Natural killer cell treated with Interleukin-12 subunit alpha and Interleukin-12 subunit beta and Interleukin-15 and Interleukin-18, amount 100 ng/mL, for 72 hours (primary cell): ENCODE data around the gene AHSP. TPM values are rescaled to one million over a fixed set of nuclear protein-coding genes. Genes with fewer than 3 reads are reported as not detected.
"Not testable (repeated sequence)": the region's sequence is repeated elsewhere in the genome, so short reads cannot be mapped to it uniquely, and the experiment has no call there.

ENCODE experiments used
- ATAC-seq, 2 donors: fragments of 150-1000 bp; cut with Tn5 transposase in 1 of 2; sonication (Bioruptor Pico), chemical (Tn5 transposase) in 1 of 2; 2 replicates each; pipeline ENCODE4 v1.10.0; 2021
- DNase-seq: peaks from one replicate; pipeline ENCODE4 v3.0.0; 2022; ENCODE audit warnings: low spot score
- H3K27ac Mint-ChIP-seq, 2 donors: 1 replicate in 1 of 2; 2 replicates in 1 of 2; pipeline ENCODE4 v1.8.0; 2022; ENCODE audit warnings: mixed read lengths in 2 of 2, mild to moderate bottlenecking in 1 of 2, moderate library complexity in 1 of 2
- H3K27me3 Mint-ChIP-seq, 2 donors: 1 replicate in 1 of 2; 2 replicates in 1 of 2; pipeline ENCODE4 v1.8.0; 2022; ENCODE audit warnings: mixed read lengths in 2 of 2
- H3K36me3 Mint-ChIP-seq: one replicate; pipeline ENCODE4 v1.8.0; 2022; ENCODE audit warnings: mixed read lengths
- H3K4me1 Mint-ChIP-seq, 2 donors: 1 replicate in 1 of 2; 2 replicates in 1 of 2; pipeline ENCODE4 v1.8.0; 2022; ENCODE audit warnings: low read depth in 2 of 2, mixed read lengths in 2 of 2, mild to moderate bottlenecking in 1 of 2
- H3K4me3 Mint-ChIP-seq: one replicate; pipeline ENCODE4 v1.8.0; 2022; ENCODE audit warnings: mixed read lengths
- H3K9me3 Mint-ChIP-seq: 2 replicates; pipeline ENCODE4 v1.8.0; 2022; ENCODE audit warnings: mixed read lengths
- total RNA-seq, 2 donors: library from RNA; stranded (reverse); gene quantifications; one replicate each; pipeline ENCODE4 v1.2.3, GENCODE V29; 2022

Gene AHSP
- total RNA-seq, 2 donors from 2014 or later = not detected

- Mint-ChIP-seq H3K4me3 (no peak overlapping the region), H3K9me3 (no peaks in the 10 kb centered on the region), H3K4me1 (peaks cover 0 to 3% of the 10 kb centered on the region in 2 donors), H3K36me3 (no peaks in the 10 kb centered on the region), H3K27ac (no peak overlapping the region), H3K27me3 (peaks cover 13 to 17% of the 10 kb centered on the region in 2 donors)
- DNase-seq = no peak
- ATAC-seq = no peak
Observed at GRCh38 chr16:31529937-31530312, 2.2 kb downstream of the AHSP start.

DNA sequence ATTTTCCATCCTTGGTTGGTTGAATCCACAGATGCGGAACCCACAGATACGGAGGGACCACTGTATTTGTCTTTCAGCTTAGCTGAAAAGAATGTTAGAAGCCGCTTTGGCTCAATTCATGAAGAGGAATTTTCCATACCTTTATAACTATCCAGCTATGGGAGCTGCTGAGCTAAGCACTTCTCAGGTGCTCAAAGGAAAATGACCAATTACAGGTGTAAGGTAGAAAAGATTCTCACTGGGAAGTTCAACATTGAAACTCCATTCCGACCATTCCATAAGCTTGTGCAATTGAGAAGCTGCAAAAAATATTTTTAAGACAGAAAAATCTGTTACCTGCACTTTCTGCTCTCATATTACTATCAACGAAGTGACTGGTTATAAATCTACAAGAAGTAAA lies 2.7 kb downstream of the AHSP start:
- no peaks in the 10 kb centered on the region for H3K9me3 Mint-ChIP-seq
- H3K4me1 Mint-ChIP-seq = peaks cover 0 to 3% of the 10 kb centered on the region in 2 donors
- H3K27me3 Mint-ChIP-seq = peaks cover 13 to 17% of the 10 kb centered on the region in 2 donors
- H3K4me3 Mint-ChIP-seq = no peak overlapping the region
- DNase-seq (no peak), ATAC-seq (no peak)
- H3K27ac Mint-ChIP-seq = no peak overlapping the region
- no peaks in the 10 kb centered on the region for H3K36me3 Mint-ChIP-seq

DNA sequence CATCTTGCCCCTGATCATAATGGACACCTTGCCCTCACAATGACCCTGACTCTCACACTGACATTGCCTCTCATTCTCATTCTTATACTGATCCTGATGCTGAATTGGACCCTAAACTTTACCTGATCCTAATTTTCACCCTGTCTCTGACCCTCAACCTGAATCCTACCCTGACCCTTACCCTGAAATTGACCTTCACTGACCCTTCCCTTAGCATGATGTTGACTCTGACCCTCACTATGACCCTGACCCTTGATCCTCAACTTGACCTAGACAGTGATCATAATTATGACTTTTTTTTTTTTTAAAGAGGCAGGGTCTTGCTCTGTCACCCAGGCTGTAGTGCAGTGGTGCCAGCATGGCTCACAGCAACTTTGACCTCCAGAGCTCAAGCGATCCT lies 3.4 kb downstream of the AHSP start:
- peaks cover 0 to 3% of the 10 kb centered on the region in 2 donors for H3K4me1 Mint-ChIP-seq
- H3K4me3 Mint-ChIP-seq = no peak overlapping the region
- peaks cover 17% of the 10 kb centered on the region in 2 donors for H3K27me3 Mint-ChIP-seq
- H3K9me3 Mint-ChIP-seq = no peaks in the 10 kb centered on the region
- H3K36me3 Mint-ChIP-seq = no peaks in the 10 kb centered on the region
- H3K27ac Mint-ChIP-seq = no peak overlapping the region
- ATAC-seq = peak in 1 of 2 donors; percentile 6
- DNase-seq = no peak

DNA sequence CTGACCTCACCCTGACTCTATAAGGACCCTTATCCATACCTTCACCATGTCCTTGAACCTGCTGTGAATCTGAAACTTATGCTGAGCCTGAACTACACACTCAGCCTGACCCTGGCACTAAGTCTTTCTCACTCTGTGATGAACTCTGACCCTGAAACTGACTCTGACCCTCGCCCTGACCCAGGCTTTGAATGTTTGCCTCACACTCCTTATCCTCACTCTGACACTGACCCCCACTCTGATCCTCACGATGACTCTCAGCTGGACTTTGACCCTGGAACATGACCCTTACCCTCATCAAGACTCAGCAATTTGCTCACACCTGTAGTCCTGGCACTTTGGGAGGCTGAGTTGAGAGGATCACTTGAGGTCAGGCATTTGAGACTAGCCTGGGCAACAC lies 4.4 kb downstream of the AHSP start:
- Mint-ChIP-seq H3K9me3 (no peaks in the 10 kb centered on the region), H3K27me3 (peaks cover 17% of the 10 kb centered on the region in 2 donors)
- ATAC-seq = no peak

DNA sequence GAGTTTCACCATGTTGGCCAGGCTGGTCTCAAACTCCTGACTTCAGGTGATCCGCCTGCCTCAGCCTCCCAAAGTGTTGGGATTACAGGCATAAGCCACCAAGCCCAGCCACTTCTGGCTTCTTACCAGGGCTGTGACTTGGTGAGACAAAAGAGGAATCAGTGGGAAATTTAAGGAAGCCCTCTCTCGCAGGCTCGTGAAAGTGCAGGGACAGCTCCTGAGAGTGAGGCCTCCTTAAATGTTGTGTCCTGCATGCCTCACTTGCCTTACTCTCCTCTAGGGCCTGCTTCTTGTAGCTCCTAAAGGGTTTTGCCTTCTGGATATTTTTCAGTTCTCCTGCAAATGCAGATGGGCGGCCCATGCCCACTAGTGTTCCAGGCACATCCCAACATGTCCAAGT lies 5.2 kb downstream of the AHSP start:
- Mint-ChIP-seq H3K9me3 (no peaks in the 10 kb centered on the region), H3K4me1 (peaks cover 0 to 3% of the 10 kb centered on the region in 2 donors), H3K27ac (no peak overlapping the region), H3K27me3 (peaks cover 14 to 16% of the 10 kb centered on the region in 2 donors), H3K36me3 (no peaks in the 10 kb centered on the region), H3K4me3 (no peak overlapping the region)
- DNase-seq (no peak), ATAC-seq (no peak)

More for the DNA sequence above, 4.4 kb downstream of the AHSP start:
- H3K27ac Mint-ChIP-seq = no peak overlapping the region
- no peaks in the 10 kb centered on the region for H3K36me3 Mint-ChIP-seq
- peaks cover 0 to 3% of the 10 kb centered on the region in 2 donors for H3K4me1 Mint-ChIP-seq
- no peak overlapping the region for H3K4me3 Mint-ChIP-seq
- no peak for DNase-seq

DNA sequence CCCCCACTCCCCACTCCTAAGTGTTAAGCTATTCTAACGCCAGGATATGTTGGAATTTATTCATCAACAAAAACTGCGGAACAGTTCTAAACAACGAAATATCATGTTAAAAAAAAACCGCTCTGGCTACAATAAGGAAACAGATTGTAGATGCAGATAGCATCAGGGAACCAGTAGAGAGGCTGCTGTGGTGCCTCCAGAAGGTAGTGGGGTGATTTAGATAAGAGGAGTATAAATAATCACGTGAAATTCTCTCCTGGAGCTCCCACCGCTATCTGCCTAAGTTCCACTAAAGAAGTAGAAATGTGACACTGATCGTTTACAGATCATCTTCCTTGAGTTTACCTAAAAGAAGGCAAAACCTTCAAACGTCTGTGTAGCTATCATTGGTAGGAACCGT lies 8.0 kb downstream of the AHSP start:
- no peak overlapping the region for H3K27ac Mint-ChIP-seq
- no peaks in the 10 kb centered on the region for H3K9me3 Mint-ChIP-seq
- H3K4me3 Mint-ChIP-seq = no peak overlapping the region

DNA sequence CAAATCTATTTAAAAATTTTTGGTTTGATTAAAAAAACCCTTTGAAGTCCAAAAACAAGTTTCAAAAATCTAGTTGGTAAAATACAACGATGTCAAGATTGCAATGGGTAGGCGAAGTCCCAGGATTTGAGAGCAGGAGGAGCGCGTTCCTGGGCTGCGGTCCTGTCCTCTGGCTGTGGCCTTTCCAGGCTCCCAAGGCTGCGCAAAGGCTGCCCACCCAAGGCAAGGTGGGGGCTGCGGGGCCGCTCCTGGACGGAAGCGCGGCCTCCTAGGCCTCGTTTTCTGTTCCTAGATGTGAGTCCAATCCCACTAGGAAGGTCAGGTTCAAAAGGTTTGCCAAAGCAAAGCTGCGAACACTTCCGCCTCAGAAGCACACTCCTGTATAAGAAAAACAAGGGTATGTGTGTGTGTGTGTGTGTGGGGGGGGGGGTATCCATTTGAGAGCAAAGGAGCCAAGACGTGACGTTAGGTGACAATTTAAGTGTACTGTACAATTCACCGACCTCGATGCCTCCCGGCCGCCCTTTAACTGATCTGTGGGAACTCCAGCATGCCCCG lies 9.2 kb downstream of the AHSP start:
- Mint-ChIP-seq H3K4me1 (peaks cover 0 to 3% of the 10 kb centered on the region in 2 donors), H3K27me3 (peaks cover 17 to 25% of the 10 kb centered on the region in 2 donors), H3K4me3 (no peak overlapping the region), H3K27ac (no peak overlapping the region), H3K36me3 (peaks cover 5% of the 10 kb centered on the region), H3K9me3 (no peaks in the 10 kb centered on the region)
- no peak for ATAC-seq
- DNase-seq = no peak

More for the DNA sequence above, 8.0 kb downstream of the AHSP start:
- H3K27me3 Mint-ChIP-seq = peaks cover 16 to 22% of the 10 kb centered on the region in 2 donors
- DNase-seq (no peak), ATAC-seq (no peak)
- peaks cover 4% of the 10 kb centered on the region for H3K36me3 Mint-ChIP-seq
- H3K4me1 Mint-ChIP-seq = peaks cover 0 to 3% of the 10 kb centered on the region in 2 donors

- H3K4me1 Mint-ChIP-seq = peaks cover 0 to 3% of the 10 kb centered on the region in 2 donors
- DNase-seq (no peak), ATAC-seq (peak in 1 of 2 donors; percentile 31)
- H3K9me3 Mint-ChIP-seq = peaks cover 4% of the 10 kb centered on the region
- H3K27ac Mint-ChIP-seq = no peak overlapping the region
- peak overlapping the region; percentile 50 for H3K4me3 Mint-ChIP-seq
- peaks cover 24 to 29% of the 10 kb centered on the region in 2 donors for H3K27me3 Mint-ChIP-seq
- peaks cover 11% of the 10 kb centered on the region for H3K36me3 Mint-ChIP-seq
Observed at GRCh38 chr16:31537362-31538242, 9.9 kb downstream of the AHSP start.

DNA sequence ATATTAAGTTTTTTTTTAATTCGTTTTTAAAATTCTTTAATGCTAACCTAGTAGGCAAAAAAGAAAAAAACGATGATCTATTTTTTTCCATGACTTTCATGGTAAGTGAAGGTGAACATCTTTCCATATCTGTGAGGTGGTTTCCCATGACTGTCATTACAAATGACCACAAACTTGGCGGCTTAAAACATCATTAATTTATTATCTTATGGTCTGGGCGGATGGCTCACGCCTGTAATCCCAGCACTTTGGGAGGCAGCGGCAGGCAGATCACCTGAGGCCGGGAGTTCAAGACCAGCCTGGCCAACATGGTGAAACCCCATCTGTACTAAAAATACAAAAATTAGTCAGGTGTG lies 10.5 kb downstream of the AHSP start:
- ATAC-seq, DNase-seq, H3K4me1 Mint-ChIP-seq, H3K9me3 Mint-ChIP-seq, H3K4me3 Mint-ChIP-seq, H3K27ac Mint-ChIP-seq: not testable (repeated sequence)
- Mint-ChIP-seq H3K36me3 (peaks cover 11% of the 10 kb centered on the region), H3K27me3 (peaks cover 24 to 29% of the 10 kb centered on the region in 2 donors)

- not testable (repeated sequence) for H3K4me1 Mint-ChIP-seq, H3K27ac Mint-ChIP-seq, H3K9me3 Mint-ChIP-seq, ATAC-seq, DNase-seq, H3K4me3 Mint-ChIP-seq
- Mint-ChIP-seq H3K27me3 (peaks cover 24 to 26% of the 10 kb centered on the region in 2 donors), H3K36me3 (peaks cover 11% of the 10 kb centered on the region)
Observed at GRCh38 chr16:31539762-31540161, 12.1 kb downstream of the AHSP start.

DNA sequence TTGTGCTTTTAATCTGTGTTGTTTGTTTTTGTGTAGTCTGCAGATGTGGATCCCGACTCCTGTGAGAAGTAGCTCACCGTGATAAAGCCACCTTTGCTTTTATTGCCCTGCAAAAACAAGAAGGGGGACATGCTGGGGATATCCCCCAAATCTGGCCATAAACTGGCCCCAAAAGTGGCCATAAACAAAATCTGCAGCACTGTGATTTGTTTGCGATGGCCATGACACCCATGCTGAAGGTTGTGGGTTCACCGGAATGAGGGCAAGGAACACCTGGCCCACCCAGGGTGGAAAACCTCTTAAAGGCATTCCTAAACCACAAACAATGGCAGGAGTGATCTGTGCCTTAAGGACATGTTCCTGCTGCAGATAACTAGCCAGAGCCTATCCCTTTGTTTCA lies 15.1 kb downstream of the AHSP start:
- Mint-ChIP-seq H3K36me3 (peaks cover 11% of the 10 kb centered on the region), H3K4me1 (peaks cover 0 to under 1% of the 10 kb centered on the region in 2 donors), H3K27ac (no peak overlapping the region), H3K27me3 (peaks cover 24 to 31% of the 10 kb centered on the region in 2 donors), H3K9me3 (peaks cover 4% of the 10 kb centered on the region), H3K4me3 (no peak overlapping the region)
- ATAC-seq (no peak), DNase-seq (no peak)

DNA sequence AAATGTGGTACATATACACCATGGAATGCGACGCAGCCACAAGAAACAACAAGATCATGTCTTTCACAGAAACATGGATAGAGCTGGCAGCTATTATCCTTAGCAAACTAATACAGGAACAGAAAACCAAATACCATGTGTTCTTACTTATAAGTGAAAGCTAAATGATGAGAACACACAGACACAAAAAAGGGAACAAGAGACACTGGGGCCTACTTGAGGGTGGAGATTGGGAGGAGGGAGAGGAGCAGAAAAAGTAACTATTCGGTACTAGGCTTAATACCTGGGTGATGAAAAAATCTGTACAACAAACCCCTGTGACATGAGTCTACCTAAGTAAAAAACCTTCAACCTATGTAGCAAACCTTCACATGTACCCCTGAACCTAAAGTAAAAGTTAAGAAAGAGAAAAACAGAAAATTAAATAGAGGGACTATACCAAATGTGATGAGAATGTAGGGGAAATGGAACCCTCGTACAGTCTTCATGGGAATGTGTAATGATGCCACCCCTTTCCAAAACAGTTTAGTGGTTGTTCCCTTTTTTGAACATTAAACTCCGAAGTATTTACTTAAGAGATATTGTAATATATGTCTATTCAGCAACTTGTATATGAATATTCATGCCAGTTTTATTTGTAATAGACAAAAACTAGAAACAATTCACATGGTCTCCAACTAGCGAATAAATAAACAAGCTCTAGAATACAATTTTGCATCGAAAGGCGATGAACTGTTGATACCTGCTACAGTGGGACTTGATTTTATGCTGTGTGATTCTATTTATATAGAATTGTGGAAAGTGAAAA lies 33.9 kb downstream of the AHSP start:
- no peaks in the 10 kb centered on the region for H3K4me1 Mint-ChIP-seq
- peaks cover 17 to 59% of the 10 kb centered on the region in 2 donors for H3K27me3 Mint-ChIP-seq
- DNase-seq (no peak), ATAC-seq (no peak)
- H3K4me3 Mint-ChIP-seq = no peak overlapping the region
- H3K9me3 Mint-ChIP-seq = no peaks in the 10 kb centered on the region
- no peak overlapping the region for H3K27ac Mint-ChIP-seq
- H3K36me3 Mint-ChIP-seq = no peaks in the 10 kb centered on the region

DNA sequence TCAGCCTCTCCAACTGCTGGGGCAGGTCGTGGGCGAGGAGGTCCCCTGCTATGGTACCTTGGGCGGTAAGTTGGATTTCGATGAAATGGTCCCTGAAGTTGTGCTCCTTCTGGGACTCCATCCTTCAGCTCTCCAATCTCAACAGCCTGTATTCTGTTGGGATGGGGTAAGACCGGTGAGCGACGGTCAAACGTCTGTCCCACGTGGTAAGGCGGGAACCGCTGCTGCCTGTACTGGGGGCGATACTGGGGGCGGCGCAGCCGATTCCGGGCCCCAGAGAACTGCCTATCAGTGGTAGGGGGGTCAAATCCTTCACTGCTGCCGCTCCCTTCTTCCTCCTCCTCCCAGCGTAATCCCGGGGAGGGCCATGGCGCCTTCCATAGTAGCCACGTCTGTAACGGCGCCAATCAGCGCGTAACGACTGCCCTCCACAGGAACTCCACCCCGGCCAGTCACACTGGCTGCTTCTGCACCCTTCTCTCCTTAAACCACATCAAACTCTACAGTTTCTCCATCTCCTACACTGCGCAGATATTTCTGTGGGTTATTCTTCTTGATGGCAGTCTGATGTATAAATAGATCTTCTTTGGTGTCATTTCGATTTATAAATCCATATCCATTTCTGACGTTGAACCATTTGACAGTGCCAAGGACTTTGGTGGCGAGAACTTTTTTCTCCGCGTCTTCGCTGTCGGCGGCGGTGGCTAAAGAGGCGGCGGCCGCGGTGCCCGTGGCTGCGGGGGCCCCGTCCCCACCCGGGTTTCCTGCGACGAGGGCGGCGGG lies 41.1 kb downstream of the AHSP start:
- Mint-ChIP-seq H3K4me3 (peak overlapping the region; percentile 24), H3K36me3 (peaks cover 19% of the 10 kb centered on the region), H3K27me3 (peaks cover 32 to 71% of the 10 kb centered on the region in 2 donors), H3K27ac (no peak overlapping the region), H3K9me3 (no peaks in the 10 kb centered on the region), H3K4me1 (peaks cover 0 to 7% of the 10 kb centered on the region in 2 donors)
- ATAC-seq (peak in 1 of 2 donors; percentile 41), DNase-seq (no peak)
